GM19328 (cell line): ENCODE measurements around the gene DTHD1.

Source experiments
- ATAC-seq: cut with Tn5 transposase; IDR thresholded peaks from one replicate; pipeline ENCODE4 v1.9.1; 2021; ENCODE audit warnings: mild to moderate bottlenecking, moderate library complexity; ENCODE audit not compliant: unreplicated experiment

DTHD1 gene

GRCh38 chr4:36312511-36312910, 31.1 kb downstream of the DTHD1 start:
- no peak for ATAC-seq

DNA sequence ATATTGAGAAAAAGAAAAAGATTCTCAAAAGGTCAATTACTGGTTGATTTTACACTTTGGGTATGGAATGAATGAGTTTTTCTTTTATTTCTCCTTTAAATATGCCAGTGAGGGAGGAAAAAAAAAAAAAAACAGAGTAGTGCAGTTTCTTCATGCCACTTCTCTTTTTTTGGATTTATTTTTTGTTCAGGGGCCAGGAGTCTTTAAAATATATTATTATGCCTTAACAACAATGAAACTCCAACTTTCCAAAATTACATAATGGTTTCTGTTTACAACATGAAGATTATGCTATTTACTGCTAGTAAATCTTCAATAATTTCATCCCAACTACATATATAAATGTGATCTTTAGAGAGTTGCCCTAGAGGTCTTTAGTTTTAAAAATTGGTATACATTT, 31.9 kb downstream of the DTHD1 start:
- ATAC-seq = no peak

- ATAC-seq = no peak
Observed at GRCh38 chr4:36313703-36314102, 32.3 kb downstream of the DTHD1 start.

GRCh38 chr4:36316607-36317006, 35.2 kb downstream of the DTHD1 start:
- ATAC-seq = no peak

GRCh38 chr4:36317721-36318120, 36.3 kb downstream of the DTHD1 start:
- no peak for ATAC-seq

DNA sequence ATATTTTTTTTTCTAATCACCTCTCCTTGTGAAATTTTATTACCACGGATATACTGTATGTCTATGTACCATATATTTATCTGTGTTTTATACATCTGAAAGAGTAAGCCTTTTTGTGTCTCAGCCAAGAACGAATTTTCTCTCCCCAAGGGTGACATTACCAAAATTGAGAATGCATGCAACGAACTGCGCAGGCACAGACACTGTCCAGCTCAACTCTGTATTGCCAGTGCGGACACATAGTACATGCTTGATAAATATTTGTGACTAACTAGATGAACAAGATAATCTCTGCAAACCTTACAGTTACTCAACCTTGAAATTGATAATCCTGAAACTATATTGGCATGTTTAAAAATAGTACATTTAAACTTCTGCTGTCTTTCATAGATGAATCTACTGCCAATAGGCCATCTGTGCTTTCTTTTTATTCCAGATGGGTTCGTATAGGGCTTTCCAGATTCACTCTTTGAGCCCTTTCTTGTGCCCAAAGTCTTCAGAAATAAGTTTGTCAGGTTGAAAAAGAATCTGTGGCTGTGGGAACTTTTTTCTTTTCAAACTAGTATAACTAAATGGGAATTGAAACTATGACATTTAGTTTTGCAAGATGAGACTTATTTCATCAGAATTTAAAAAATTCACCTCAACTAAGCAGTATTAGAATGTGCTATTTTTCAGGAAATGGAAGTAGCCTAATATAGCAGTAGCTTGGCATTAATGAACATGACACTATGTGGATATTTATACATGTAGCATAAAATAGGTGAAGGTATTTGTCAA, 38.9 kb downstream of the DTHD1 start:
- no peak for ATAC-seq

DNA sequence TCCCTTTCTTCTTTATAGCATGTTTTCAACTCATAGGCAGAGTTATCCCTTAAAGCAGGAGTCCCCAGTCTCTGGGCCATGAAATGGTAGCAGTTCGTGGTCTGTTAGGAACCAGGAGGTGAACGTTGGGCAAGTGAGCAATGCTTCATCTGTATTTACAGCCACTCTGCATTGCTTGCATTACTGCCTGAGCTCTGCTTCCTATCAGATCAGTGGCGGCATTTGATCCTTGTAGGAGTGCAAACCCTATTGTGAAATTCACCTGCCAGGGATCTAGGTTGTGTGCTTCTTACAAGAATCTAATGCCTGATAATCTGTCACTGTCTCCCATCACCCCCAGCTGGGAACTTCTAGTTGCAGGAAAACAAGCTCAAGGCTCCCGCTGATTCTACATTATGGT, 39.8 kb downstream of the DTHD1 start:
- no peak for ATAC-seq

DNA sequence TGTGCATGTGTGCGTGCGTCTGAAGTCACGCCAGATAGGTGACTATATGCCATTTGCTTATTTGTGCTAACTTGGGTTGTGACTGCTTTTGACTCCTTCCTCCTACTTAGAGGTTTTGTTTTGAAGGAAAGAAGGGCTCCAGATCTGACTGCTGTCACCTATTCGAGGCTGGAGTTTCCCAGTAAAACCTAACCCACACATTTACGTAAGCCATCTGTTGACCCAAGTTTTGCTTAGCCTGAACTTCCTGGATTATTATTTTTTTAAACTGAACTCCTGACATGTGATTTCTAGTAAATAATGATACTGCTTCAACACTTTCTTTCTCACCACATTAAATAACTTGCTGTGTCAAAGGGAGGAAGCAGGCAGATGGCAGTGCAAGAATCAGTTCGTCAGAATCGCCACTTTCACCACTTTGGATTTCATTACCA, 41.5 kb downstream of the DTHD1 start:
- no peak for ATAC-seq

DNA sequence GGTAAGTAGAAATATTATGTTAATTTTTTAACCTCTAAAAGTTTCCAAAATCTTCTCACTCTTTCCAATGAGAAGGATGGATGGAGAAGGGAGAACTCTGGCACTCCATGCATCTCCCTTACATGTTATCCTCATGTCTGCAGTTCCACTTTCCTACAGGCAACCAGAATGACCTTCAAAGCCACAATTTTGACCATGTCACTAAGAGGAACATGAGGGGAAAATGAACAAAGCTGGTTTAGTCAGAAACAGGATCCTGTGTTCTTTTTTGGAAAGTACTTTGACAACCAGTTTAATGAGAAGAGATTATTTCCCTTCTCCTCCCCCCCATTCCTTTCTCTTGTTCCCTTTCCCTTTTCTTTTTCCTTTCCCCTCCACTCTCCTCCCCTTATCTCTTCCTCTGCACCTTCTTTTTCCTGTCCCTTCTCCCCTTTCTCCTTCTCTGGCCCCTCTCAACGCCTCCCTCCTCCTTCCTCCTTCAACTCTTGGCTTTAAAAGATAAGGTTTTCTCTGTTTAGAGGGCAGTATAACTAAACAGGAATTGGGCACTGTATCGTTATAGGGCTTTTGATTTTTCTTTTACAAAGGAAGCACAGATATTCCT, 42.5 kb downstream of the DTHD1 start:
- ATAC-seq = no peak

- no peak for ATAC-seq
Observed at GRCh38 chr4:36324808-36325207, 43.4 kb downstream of the DTHD1 start.

- peak; percentile 73 for ATAC-seq
Observed at GRCh38 chr4:36325499-36325898, 44.1 kb downstream of the DTHD1 start.

- no peak for ATAC-seq
Observed at GRCh38 chr4:36325926-36326325, 44.5 kb downstream of the DTHD1 start.

GRCh38 chr4:36326476-36327029, 45.1 kb downstream of the DTHD1 start:
- no peak for ATAC-seq

DNA sequence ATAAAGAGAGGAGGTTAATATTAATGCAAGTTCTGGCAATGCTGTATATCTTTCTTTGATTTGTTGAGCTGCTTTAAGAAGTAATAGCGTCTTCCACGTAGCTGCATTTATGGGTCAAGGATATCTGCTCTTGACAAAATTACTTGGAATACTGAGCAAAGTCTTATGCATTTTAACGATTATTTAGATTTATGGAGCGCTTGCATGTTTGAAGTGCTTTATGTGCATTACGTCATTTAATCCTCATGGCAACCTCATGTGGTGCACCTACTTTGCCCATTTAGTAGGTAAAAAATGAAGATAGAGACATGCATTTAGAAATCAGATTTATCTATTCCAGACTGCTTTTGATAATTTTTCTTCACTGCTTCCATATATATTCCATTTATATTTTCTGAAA, 46.0 kb downstream of the DTHD1 start:
- no peak for ATAC-seq

DNA sequence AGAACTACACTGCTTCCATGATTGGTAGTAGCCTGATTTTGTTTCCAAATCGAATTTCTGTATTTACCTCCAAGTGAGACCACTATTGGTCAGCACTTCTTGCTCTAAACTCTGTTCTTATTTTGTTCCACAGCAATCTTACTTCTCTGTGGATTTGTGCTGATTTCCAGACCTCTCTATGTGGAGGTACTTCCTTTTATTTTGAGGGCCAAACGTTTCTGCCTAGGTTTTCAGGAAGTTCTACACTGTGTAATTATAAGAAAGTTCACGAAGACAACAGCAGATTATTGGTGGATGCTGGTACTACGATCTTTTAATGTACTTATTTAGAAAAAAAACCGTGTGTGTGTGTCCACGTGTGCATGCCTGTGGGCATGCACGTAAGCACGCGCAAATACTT, 46.7 kb downstream of the DTHD1 start:
- no peak for ATAC-seq

GRCh38 chr4:36329228-36329627, 47.8 kb downstream of the DTHD1 start:
- ATAC-seq = no peak

DNA sequence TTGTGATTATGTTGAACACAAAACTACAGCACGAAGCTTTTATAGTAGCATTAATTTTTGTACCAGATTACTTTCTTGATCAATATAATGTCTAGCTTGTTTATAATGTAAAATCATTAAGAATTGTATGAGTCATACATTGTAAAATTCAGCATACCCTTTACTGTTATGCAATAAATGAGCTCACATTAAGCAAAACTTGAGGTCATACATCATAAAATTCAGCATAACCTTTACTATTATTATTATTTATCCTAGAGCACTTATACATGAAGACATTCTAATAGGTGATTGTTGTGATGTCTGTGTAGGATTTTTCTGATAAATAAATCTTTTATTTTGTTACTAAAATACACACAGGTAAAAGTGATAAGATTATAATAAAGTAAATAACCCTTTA, 49.4 kb downstream of the DTHD1 start:
- no peak for ATAC-seq

DNA sequence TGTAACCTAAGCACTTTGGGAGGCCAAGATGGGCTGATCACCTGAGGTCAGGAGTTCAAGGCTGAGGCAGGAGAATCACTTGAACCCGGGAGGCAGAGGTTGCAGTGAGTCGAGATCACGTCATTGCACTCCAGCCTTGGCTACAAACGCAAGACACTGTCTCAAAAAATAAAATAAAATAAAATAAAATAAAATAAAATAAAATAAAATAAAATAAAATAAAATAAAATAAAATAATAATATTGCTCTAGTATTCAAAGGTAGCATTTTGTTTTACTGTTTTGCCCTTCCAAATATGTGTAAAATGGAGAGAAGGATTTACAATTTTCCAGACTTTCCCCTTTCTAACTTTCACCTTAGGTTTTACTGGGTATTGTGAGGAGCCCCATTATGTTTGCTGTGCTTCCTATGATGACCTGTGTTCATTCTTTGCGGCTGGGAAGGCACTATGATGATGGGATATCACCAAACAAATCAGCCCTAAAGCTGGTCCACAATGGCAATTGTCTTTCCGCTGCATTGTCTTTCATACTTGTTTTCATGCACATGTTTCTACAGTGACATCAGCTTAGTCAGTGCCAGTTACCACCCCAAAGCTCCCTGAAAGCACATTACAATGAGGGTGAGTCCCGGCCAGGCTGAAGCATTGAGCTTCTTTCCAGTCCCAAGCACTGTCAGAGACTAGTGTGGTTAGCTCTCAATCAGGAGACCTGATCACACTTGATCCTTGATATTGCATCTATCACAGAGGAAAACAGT, 50.8 kb downstream of the DTHD1 start:
- ATAC-seq = peak; percentile 74

- peak; percentile 99 for ATAC-seq
Observed at GRCh38 chr4:36332782-36333131, 51.3 kb downstream of the DTHD1 start.

GRCh38 chr4:36333303-36333877, 52.0 kb downstream of the DTHD1 start:
- ATAC-seq = no peak

DNA sequence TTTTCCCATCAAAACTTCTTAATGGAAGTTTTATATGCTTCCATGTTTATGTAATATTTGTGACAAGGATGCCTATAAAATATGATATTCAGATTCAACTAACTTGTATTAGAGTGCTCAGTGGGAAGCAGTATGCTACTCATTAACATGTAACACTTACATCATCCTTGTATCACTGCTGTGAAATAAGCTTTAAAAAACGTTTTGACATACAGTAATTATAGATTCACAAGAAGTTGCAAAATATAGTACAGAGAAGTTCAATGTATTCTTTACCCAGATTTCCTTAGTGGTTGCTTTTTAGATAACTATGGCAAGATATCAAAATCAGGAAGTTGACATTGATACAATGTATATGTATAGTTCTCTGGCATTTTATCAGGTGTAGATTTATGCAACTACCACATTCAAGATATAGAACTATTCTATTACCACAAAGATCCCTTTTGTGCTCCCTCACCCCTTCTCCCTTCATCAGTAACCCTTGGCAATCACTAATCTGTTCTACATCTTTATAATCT, 56.3 kb downstream of the DTHD1 start:
- no peak for ATAC-seq
